GM19438 (cell line): ENCODE results near the gene FIGNL2.
"Not testable (repeated sequence)": the region's sequence is repeated elsewhere in the genome, so short reads cannot be mapped to it uniquely, and the experiment has no call there.

Experiments
- ATAC-seq: cut with Tn5 transposase; IDR thresholded peaks from one replicate; pipeline ENCODE4 v1.9.1; 2021; ENCODE audit warnings: low read depth; ENCODE audit not compliant: unreplicated experiment

FIGNL2 gene

DNA sequence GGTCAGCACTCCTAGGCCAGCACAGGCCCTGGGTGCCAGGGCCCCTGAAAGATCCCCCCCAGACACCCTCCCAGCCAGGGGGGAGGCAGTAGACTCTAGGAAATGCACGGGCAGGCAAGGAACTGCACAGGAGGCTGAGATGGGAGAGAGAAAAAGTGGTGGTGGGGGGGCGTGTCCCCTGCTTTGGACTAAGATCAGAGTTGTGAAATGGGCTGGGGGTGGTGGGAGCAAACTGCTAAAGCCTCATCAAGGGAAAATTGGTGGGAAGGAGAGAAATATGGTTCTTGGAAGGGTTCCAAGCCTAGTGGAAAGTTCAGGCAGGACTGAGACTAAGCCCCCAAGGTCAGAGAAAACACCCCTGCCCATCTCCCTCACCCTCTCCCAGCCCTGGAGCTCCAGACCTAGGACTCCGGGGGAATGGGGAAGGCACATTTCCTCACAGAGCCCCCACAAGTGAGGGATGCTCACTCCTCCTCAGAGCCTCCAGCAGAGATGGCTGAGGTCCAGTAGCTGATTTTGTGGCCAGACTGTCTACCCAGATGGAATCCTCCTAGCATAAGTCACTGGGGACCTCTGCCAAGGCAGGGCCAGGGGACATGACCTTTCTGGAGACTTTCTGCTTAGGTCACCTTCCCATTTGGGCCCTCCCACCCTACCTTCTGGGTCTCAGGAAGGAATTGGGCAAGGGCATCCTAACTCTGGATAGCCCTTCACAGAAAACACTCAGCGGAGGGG is 29.8 kb downstream of the FIGNL2 start:
- no peak for ATAC-seq

DNA sequence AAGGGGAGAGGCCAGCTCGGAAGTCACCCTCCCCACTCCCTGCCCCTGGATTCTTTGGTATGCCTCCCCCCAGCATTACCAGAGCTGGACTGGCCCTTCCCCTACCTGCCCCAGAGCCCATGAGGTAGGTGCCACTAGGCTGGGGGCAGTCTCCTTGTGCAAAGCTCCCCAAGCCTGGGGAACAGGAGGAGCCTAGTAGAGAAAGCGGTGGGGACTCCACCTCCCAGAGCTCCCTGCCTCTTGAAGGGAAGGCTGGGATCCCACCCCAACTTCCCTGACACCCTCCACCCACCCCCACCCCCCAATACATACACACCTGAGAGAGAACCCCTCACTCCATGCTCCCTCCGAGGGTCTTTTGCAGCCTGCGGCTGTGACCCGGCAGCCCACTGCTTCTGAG is 30.4 kb downstream of the FIGNL2 start:
- no peak for ATAC-seq

DNA sequence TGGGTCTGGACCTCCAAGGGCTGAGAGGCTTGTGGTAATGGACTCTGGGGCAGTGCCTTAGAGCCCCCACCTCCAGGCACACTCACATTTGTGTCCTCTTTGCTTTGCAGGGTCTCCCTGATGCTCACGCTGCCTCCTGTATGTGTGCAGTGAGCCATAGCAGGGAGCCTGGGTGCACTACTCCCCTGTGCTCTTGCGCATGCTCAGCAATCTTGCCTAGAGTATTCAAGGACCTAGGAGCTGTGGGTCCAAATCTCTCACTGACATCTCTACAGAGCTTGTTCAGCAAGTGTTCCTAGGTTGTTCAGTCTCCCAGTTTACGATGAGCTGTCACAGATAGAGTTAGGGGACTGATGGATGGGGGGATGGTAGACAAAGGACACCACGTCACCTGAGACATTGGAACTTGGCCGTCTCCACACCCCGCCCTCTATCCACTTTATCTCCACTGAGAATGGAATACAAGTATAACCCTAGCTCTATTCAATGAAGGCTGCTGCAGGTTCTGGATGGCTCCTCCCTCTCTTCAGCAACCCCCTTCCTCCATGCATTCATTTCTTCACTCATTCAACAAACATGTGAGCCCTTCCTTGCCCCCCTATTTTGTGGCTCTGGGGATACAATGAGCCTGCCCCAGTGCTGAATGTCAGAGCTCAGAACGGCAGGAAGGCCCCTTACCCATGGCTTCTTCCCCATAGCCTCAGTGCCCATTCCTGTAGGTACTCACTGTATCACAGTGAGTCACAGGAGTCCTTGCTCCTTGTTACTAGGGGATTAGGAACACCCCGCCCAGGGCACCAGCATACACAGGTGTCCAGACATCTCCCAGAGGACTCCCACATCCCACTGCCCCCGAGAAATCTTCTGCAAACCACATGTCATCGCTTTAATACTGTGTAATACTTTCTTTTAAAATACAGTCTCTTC is 31.2 kb downstream of the FIGNL2 start:
- no peak for ATAC-seq

DNA sequence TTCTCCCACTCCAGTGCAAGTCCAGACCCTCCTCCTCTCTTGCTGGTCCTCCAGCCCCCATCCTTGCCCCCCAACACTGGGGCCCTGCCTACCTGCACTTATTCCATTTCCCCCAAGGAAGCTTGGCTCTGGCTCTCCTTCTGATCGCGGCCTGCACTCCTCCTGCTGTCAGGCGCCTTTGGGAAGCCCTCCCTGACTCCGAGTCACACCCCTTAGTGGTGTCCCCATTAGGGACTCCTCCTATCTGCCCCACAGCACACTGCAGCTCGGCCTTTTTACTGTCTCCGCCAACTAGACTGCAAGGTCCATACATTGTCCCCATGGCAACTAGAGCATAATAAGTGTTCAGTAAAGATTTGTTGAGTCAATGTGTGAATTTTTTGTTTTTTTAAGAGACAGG is 32.9 kb downstream of the FIGNL2 start:
- no peak for ATAC-seq

DNA sequence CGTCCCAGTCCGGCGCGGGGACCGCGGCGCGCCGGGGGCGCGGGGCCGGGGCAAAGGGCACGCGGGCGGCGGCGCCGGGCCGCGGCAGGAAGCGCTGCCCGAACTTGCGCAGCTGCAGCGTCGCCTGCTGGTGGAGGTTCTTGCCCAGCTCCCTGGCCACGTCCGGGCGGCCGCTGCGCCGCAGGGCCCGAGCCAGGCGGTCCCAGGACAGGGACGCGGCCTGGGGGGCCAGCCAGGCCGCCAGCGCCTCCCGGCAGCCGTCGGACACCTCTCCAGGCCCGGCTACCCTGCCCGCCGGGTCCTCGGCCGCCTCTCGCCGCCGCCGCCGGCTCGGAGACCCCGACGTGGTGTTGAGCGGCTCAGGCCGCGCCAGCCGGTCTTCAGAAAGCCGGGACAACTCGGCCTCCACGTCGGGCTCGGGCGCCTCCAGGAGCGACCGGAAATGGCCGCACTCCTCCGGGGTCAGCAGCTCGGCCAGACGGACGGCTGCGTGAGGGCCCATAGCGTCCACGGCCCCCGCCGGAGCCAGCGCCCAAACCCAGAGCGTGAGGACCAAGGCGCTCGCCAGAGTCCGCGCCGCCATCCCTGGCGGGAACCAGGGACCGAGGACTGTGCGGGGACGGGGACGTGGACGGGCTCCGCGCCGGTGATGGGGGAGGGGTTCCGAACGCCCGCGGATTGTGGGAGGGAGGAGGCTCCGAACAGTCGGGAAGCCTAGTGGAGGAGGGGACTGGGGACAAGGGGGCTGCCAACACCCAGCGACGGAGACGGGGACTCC is 34.0 kb downstream of the FIGNL2 start:
- no peak for ATAC-seq

DNA sequence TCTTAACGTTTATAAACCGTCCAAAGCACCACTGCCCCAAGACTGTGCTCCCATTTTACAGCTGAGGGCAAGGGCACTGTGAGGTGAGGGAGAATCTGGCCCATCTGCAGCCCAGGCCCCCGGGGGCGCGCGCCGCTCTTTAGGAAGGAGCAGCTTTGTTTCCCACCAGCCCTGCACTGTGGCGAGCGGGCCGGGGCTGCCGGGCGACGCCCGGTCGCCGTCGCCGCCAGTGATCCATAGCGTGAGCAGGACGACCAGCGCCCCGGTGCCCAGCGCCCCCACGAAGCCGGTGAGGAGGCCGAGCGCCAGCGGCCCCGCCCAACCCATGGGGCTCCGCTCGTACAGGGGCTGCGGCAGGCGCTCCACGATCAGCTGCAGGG is 34.6 kb downstream of the FIGNL2 start:
- no peak for ATAC-seq

DNA sequence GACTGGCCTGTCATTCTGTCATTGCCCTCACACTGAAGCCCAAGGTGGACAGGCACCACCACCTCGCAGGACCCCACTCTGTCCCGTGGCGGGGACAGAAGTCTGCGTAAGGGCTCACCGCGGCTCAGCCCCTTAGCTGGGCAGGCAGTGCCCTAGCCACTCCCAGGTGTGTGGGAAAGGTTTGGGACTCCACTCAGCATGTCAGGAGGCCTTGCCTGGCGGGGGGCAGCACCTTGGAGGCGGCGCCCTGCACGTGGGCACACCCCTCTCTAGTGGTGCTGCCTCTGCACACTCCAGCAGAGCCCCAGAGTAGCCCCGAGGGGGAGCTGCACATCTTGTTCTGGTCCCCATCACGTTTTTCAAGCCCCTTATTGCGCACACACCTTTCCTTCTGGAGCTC is 35.6 kb downstream of the FIGNL2 start:
- ATAC-seq: no peak

DNA sequence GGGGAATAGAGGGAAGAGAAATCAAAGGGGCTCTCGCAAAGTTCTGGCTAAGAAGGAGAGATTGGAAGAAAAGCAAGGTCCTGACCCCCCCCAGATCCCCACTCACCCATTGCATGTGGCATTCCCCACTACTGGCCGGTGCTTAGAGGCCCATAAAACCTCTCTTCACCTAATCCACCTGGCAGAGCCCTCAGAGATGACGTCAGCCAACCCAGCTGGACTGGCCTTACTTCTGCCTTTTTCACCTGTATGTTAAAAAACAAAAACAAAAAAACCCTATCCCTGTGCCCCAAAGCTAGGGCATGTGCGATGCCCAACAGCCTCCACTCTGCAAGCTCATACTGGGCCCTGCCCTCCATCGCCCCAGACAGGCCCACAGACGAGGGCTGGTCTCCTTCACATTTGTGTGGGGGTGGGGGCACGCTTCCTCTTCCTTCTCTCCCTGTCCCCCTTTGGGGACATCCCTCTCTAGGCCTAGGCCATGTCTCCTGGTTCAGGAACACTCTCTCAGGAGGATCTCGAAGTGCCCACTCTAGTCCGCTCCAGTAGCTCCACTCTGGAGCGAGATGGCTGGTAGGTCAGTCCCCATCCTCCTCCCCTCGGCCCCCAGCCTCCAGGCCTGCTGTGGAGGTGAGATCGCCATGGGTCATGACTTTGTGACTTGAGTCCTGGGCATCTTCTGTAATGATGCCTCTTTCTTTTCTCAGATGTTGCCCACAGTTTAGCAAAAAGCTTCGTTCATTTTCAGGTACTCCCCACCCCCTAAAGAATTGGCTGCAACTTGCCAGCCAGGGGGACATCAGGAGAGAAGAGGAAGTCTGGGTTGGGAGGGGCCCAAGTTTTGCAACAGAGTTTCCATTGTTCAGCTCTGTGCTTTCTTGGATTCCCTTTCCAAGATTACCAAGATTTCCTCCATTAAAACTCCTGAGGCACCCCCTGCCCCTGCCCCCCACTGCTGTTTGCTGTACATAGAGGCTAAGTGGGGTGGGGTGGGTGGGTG is 37.0 kb downstream of the FIGNL2 start:
- no peak for ATAC-seq

DNA sequence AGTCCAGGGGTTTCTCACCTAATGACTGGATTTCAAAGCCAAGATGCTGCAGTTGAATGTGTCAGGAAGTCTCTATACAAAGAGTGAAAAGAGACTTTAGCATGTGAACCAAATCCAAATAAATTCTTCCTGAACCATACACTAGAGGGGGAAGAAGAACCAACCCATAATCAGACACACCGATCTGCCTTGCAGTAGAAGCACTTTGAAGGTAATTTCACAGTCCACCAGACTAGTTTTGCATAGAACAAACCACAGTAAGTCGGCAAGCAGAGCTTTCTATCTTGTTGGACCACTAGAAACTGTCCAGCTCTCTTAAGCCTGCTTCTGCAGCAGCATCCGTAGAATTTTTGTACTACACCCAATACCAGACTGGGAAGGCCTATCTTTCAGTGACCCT is 39.3 kb downstream of the FIGNL2 start:
- ATAC-seq: no peak

DNA sequence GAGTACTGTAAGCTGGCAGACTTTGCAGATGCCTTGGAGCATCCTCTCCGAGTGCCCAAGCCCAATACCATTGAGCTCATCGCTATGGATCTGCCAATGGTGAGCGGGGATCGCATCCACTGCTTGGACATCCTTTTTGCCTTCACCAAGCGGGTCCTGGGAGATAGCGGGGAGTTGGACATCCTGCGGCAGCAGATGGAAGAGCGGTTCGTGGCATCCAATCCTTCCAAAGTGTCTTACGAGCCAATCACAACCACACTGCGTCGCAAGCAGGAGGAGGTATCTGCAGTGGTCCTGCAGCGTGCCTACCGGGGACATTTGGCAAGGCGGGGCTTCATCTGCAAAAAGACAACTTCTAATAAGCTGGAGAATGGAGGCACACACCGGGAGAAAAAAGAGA is 41.6 kb downstream of the FIGNL2 start:
- ATAC-seq: no peak

DNA sequence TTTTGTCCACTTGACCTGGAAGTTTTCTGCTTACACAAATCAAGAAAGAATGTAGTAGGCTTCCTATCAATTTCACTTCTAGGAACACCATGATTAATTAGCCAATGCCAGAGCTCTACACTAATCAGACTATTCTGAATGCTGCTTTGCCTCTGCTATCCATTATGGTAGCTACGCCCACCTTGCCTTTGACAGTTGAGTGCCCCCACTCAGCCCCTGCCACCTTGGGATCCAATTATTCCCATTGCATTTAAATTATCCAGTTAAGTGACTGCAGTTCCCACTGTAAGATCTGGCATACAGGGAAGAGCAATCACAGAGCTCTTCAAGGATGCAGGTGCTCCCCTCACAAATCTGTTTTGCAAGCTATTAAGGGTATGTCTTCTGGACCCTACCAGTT is 47.5 kb downstream of the FIGNL2 start:
- no peak for ATAC-seq

DNA sequence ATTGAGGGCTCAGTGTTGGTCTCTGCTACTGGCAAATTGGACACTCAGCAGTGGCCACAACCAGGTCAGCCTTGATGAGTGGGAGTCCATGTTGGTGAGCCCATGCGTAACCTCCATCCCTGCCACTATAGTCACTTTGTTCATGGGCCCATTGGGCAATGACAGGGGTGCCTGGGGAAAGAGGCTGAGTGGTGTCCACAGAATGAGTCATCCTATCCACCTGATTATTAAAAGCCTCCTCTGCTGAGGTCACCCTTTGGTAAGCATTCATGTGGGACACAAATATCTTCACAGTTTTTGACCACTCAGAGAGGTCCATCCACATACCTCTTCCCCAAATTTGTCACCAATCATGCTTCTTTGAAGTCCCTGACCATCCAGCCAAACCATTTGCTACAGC is 50.0 kb downstream of the FIGNL2 start:
- no peak for ATAC-seq

DNA sequence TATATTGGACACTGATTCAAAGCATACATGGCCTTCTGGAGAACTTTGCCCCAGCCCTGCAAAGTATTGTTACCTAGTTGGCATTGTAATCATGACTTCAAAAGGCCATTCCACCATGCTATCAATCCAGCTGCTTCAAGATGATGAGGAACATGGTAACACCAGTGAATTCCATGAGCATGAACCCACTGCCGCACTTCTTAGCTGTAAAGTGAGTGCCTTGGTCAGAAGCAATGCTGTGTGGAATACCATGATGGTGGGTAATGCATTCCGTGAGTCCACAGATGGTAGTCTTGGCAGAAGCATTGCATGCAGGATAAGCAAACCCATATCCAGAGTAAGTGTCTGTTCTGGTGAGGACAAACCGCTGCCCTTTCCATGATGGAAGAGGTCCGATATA is 50.5 kb downstream of the FIGNL2 start:
- not testable (repeated sequence) for ATAC-seq

DNA sequence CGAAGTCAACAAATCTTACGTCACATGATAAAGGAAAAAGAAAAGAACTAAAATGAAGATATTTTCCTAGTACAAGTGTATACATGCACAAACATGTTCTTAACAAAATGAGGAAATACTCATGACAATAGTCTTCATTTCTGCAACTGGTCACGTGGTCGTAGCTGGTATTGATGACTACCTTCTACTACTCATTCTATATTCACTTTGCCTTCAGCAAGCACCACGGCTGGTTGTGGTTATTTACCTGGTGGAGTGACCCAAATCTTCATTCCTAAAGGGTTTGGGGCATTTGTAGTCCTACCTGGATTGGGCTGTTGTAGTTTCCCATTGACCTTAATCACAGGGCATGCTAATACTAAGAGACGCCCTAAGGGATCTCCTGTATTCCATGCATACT is 51.2 kb downstream of the FIGNL2 start:
- ATAC-seq: no peak

DNA sequence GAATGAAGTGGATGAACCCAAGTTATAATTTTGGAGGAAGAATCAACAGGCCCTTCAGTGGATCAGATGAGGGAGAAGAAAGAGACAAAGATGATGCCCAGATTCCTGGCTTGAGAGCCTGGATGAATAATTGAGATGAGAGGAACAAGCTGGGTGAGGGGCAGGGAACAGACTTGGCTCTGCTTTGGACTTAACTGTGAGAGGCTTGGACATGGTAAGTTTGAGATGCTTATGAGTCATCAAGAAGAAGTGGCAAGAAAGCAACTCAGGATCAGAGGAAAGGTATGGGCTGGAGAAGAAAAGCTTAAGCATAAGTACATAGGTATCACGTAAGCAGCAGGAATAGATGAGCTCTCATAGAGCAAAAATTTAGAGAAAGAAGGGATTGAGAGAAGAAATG is 55.3 kb downstream of the FIGNL2 start:
- ATAC-seq: no peak

DNA sequence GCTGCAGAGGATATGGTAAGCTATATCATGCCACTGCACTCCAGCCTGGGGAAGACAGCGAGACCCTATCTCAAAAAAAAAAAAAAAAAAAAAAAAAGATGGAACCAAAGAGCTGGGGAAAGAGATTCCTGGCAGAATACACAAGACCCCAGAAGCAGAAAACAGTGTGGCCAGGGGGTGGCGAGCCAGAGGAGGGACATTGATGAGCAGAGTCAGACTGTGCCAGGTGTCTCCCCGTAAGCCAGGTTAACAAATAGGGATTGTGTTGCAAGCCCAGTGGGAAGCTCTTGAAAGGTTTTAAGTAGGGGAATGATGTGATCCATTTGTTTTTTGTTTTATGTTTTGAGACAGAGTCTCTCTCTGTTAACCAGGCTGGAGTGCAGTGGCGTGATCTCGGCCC is 56.1 kb downstream of the FIGNL2 start:
- no peak for ATAC-seq

DNA sequence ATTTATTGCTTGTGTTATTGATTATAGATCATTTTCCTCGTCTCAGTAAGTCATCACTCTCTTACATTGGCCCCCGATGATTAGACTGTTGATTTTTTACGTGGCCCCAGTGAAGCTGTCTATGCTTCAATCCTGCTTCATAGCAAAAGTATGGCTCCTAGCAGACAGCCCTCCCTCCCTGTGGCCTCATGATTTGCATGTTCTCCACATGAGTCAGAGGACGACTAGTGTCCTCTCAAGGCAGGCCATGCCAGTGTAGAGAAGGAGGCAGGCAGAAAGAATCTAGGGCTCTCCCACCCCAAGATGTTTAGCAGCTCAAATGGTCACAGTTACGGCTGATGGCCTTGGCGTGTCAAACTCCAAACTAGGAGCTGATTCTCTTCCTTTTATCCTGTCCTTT is 59.6 kb downstream of the FIGNL2 start:
- no peak for ATAC-seq

DNA sequence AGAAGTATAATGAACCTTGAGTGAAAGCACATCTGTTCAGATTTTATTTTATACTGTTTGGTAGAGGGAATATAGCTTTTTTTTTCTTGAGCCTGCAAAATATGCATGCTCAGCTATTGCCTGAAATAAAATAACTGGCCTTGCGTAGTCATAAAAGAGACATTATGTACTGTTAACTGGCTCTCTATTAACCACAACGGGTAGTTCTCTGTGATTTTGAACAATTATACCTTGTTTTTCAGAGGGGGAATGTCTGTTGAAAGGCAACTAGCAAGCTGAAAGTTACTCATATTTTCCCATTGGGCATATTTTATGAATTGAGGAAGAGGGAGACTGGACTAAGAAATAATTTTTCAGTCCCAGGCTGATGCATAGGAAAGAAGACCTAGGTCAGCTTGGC is 62.6 kb downstream of the FIGNL2 start:
- no peak for ATAC-seq

DNA sequence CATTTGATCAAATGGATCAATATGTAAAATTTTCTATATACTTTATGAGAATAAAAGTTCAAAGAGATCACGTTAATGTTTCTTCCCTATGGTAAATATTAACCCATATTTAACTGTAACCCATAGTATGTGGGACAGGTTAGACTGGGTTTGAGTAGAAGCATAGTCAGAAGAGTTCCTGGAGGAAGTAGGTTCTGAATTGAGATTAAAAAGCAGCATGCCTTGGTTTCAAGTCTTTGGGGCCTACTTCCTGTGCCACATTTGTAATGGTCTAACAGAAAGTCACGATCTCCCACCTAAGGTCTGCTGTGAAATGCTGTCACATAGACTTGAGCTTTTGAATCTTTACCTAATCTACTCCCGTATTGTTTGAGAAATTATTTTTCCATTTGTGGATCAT is 63.8 kb downstream of the FIGNL2 start:
- ATAC-seq: no peak

DNA sequence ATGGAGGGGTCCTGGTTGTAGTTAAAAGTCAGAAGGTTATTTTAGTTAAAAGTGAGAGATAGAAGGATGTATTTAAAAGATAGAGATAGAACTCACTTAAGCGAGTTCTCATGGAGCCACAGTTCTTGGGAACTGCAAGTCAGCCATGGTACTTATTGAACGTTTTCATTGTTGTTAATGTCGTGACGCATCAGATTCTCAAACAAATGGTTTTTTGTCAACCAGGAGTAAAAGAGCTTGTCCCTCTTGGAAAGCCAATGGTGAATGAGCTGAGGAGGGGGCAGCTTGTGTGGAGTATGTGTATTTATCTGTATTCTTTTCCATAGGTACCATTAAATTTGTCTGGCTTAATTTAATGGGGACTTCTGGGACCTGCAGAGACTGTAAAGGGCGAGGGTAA is 68.6 kb downstream of the FIGNL2 start:
- ATAC-seq: no peak
